SJSA1 (cell line): ENCODE results near the gene MRPL52. TPM values are rescaled to one million over a fixed set of nuclear protein-coding genes. Genes with fewer than 3 reads are reported as not detected.
"Not testable (repeated sequence)": the region's sequence is repeated elsewhere in the genome, so short reads cannot be mapped to it uniquely, and the experiment has no call there.

Experiments used
- DNase-seq, 2 experiments: peaks; one replicate each; pipeline ENCODE4 v3.0.0-alpha.2; 2015 to 2020; ENCODE audit warnings: low spot score in 2 of 2, low read depth in 1 of 2
- H3K27ac ChIP-seq: fragments of 250-450 bp; sonication (Bioruptor Pico); 2 replicates; pipeline ENCODE4 v1.5.1; 2020; ENCODE audit warnings: mild to moderate bottlenecking, moderate library complexity
- H3K27me3 ChIP-seq: fragments of 250-450 bp; sonication (Bioruptor Pico); replicated peaks from 2 replicates; pipeline ENCODE4 v1.5.1; 2020; ENCODE audit warnings: mild to moderate bottlenecking, moderate library complexity
- H3K36me3 ChIP-seq: fragments of 250-450 bp; sonication (Bioruptor Pico); 2 replicates; pipeline ENCODE4 v1.5.1; 2020; ENCODE audit warnings: mild to moderate bottlenecking
- H3K4me1 ChIP-seq: fragments of 250-450 bp; sonication (Bioruptor Pico); replicated peaks from 2 replicates; pipeline ENCODE4 v1.6.1; 2021; ENCODE audit warnings: mild to moderate bottlenecking
- H3K4me3 ChIP-seq: fragments of 250-450 bp; sonication (Bioruptor Pico); 2 replicates; pipeline ENCODE4 v1.5.1; 2020; ENCODE audit warnings: mild to moderate bottlenecking
- H3K9me3 ChIP-seq: fragments of 250-450 bp; sonication (Bioruptor Pico); replicated peaks from 2 replicates; pipeline ENCODE4 v1.5.1; 2020; ENCODE audit warnings: mild to moderate bottlenecking
- total RNA-seq: library from RNA; depleted of rRNA; stranded (reverse); fragments of >200 nt; shearing (Covaris generic); gene quantifications from 2 replicates; pipeline ENCODE4 v1.2.3, GENCODE V29; 2014

Gene MRPL52
- total RNA-seq, 1 experiment from 2014 or later: 58.2 TPM

GRCh38 chr14:22848351-22849164, 18.9 kb downstream of the MRPL52 start:
- no peak overlapping the region for H3K27ac ChIP-seq
- H3K27me3 ChIP-seq: no peaks in the 10 kb centered on the region
- no peak overlapping the region for H3K4me3 ChIP-seq
- H3K4me1 ChIP-seq: peaks cover 40% of the 10 kb centered on the region
- no peaks in the 10 kb centered on the region for H3K9me3 ChIP-seq
- H3K36me3 ChIP-seq: peaks cover 32% of the 10 kb centered on the region
- DNase-seq: peak in 1 of 2 experiments; percentile 20

- Histone ChIP-seq H3K9me3 (no peaks in the 10 kb centered on the region), H3K27me3 (no peaks in the 10 kb centered on the region), H3K4me3 (no peak overlapping the region), H3K27ac (no peak overlapping the region), H3K4me1 (peaks cover 40% of the 10 kb centered on the region), H3K36me3 (peaks cover 24% of the 10 kb centered on the region)
- DNase-seq: no peak
Measured at GRCh38 chr14:22849212-22849819, 19.6 kb downstream of the MRPL52 start.

GRCh38 chr14:22850944-22851764, 21.5 kb downstream of the MRPL52 start:
- Histone ChIP-seq H3K9me3 (no peaks in the 10 kb centered on the region), H3K4me3 (no peak overlapping the region), H3K27ac (peak overlapping the region; percentile 53), H3K4me1 (peaks cover 40% of the 10 kb centered on the region), H3K27me3 (no peaks in the 10 kb centered on the region), H3K36me3 (peaks cover 9% of the 10 kb centered on the region)
- peak; percentile 37 to 67 for DNase-seq

- not testable (repeated sequence) for H3K9me3 ChIP-seq, H3K4me3 ChIP-seq, H3K36me3 ChIP-seq, H3K27me3 ChIP-seq, DNase-seq
- H3K4me1 ChIP-seq: peaks cover 36% of the 10 kb centered on the region
- peak overlapping the region; percentile 53; the same call in 1 of the 2 replicates for H3K27ac ChIP-seq
Measured at GRCh38 chr14:22852178-22852577, 22.5 kb downstream of the MRPL52 start.

- H3K9me3 ChIP-seq: no peaks in the 10 kb centered on the region
- no peaks in the 10 kb centered on the region for H3K36me3 ChIP-seq
- no peaks in the 10 kb centered on the region for H3K27me3 ChIP-seq
- H3K4me1 ChIP-seq: peaks cover 36% of the 10 kb centered on the region
- H3K4me3 ChIP-seq: no peak overlapping the region
- no peak for DNase-seq
- H3K27ac ChIP-seq: no peak overlapping the region
Measured at GRCh38 chr14:22852599-22852939, 22.9 kb downstream of the MRPL52 start.

- Histone ChIP-seq H3K9me3 (no peaks in the 10 kb centered on the region), H3K27ac (no peak overlapping the region), H3K4me3 (peak overlapping the region; percentile 31), H3K36me3 (no peaks in the 10 kb centered on the region), H3K27me3 (no peaks in the 10 kb centered on the region), H3K4me1 (peaks cover 30% of the 10 kb centered on the region)
- peak; percentile 83 to 86 for DNase-seq
Measured at GRCh38 chr14:22852940-22853767, 23.5 kb downstream of the MRPL52 start.

- H3K27me3 ChIP-seq, H3K9me3 ChIP-seq, H3K36me3 ChIP-seq, DNase-seq, H3K4me3 ChIP-seq, H3K27ac ChIP-seq: not testable (repeated sequence)
- H3K4me1 ChIP-seq: peaks cover 23% of the 10 kb centered on the region
Measured at GRCh38 chr14:22854296-22854695, 24.6 kb downstream of the MRPL52 start.

- H3K4me3 ChIP-seq: no peak overlapping the region
- peaks cover 23% of the 10 kb centered on the region for H3K4me1 ChIP-seq
- no peaks in the 10 kb centered on the region for H3K36me3 ChIP-seq
- H3K9me3 ChIP-seq: no peaks in the 10 kb centered on the region
- H3K27ac ChIP-seq: no peak overlapping the region
- H3K27me3 ChIP-seq: no peaks in the 10 kb centered on the region
- DNase-seq: no peak
Measured at GRCh38 chr14:22854963-22855724, 25.5 kb downstream of the MRPL52 start.

- Histone ChIP-seq H3K4me1 (peaks cover 12% of the 10 kb centered on the region), H3K4me3 (no peak overlapping the region), H3K9me3 (no peaks in the 10 kb centered on the region), H3K27me3 (no peaks in the 10 kb centered on the region), H3K36me3 (no peaks in the 10 kb centered on the region), H3K27ac (no peak overlapping the region)
- no peak for DNase-seq
Measured at GRCh38 chr14:22856428-22856827, 26.7 kb downstream of the MRPL52 start.

- not testable (repeated sequence) for H3K36me3 ChIP-seq, H3K4me3 ChIP-seq, H3K27ac ChIP-seq, H3K4me1 ChIP-seq, DNase-seq, H3K9me3 ChIP-seq, H3K27me3 ChIP-seq
Measured at GRCh38 chr14:22860377-22860776, 30.7 kb downstream of the MRPL52 start.

- DNase-seq: no peak
- no peaks in the 10 kb centered on the region for H3K4me1 ChIP-seq
Measured at GRCh38 chr14:22861651-22862050, 32.0 kb downstream of the MRPL52 start.

GRCh38 chr14:22864979-22865378, 35.3 kb downstream of the MRPL52 start:
- Histone ChIP-seq H3K36me3 (no peaks in the 10 kb centered on the region), H3K9me3 (no peaks in the 10 kb centered on the region), H3K27me3 (no peaks in the 10 kb centered on the region), H3K4me1 (no peaks in the 10 kb centered on the region), H3K27ac (no peak overlapping the region), H3K4me3 (no peak overlapping the region)
- no peak for DNase-seq

More at GRCh38 chr14:22861651-22862050, 32.0 kb downstream of the MRPL52 start:
- no peak overlapping the region for H3K27ac ChIP-seq
- H3K4me3 ChIP-seq: no peak overlapping the region
- no peaks in the 10 kb centered on the region for H3K27me3 ChIP-seq
- H3K36me3 ChIP-seq: no peaks in the 10 kb centered on the region
- H3K9me3 ChIP-seq: no peaks in the 10 kb centered on the region
